GM19397 (cell line): ENCODE measurements around the gene HLCS.

Source experiments
- ATAC-seq: cut with Tn5 transposase; IDR thresholded peaks from one replicate; pipeline ENCODE4 v1.9.1; 2021; ENCODE audit warnings: mild to moderate bottlenecking, moderate library complexity; ENCODE audit not compliant: unreplicated experiment

The HLCS gene

DNA sequence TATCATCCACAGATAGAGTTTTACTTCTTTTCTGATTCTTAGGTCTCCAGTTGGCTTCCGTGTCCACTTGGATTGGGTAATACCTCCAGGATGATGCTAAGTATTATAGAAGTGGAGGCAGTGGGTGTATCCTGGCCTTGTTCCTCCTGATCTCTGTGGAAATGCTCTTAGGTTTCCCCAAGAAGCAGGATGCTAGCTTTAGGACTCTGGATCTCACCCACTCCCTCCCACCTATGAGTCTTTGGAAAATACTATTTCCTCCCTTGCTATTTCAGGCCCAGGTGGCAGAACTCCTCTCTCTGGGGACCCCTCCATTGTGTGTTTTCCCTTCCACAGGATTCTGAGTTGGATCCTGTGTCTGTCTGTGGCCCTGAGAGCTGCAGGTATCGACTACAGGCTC is 180.9 kb downstream of the HLCS start:
- ATAC-seq = no peak

GRCh38 chr21:36784947-36785346 is 181.5 kb downstream of the HLCS start:
- ATAC-seq = no peak

DNA sequence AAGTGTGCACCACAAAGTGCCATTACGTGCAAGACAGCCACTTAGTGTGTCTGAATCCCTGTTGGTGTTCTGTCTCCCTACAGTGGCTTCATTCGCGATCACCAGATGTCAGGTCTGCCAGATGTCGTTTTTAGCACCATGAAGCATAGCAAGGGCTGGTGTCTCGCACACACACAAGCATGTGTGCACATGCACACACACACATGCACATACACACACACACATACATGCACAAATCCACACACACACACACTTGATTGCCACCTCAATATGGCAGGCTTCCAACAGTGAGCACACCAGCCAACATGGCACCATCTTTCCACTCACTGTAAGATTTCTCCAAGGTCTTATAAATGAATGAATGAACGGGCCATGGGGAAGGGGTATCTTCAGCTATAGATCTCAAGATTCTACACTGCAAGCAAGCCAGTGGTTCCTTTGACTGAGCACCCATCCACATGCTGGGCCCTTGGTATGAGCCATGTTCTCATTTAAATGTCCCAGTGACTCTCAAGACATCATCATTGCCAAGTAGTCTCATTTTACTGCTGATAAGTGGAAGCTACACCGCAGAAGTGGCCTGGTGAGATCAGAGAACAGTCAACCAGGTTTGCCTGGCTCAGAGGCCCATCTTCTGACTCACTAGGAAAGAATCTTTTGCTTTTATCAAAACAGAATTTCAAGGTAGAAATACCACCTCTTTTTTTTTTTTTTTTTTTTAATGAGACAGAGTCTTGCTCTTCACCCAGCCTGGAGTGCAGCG is 182.7 kb downstream of the HLCS start:
- ATAC-seq = no peak

DNA sequence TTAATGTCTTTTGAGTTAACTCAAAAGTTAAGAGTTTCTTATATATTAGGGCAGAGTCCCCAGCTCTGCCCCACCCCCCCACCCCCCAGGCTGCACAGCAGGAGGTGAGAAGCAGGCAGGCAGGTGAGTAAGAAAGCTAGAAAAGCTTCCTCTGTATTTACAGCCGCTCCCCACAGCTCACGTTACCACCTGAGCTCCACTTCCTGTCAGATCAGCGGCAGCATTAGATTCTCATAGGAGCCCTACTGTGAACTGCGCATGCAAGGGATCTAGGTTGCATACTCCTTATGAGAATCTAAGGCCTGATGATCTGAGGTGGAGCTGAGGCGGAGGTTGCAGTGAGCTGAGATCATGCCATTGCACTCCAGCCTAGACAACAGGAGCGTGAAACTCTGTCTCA is 185.6 kb downstream of the HLCS start:
- ATAC-seq = no peak

DNA sequence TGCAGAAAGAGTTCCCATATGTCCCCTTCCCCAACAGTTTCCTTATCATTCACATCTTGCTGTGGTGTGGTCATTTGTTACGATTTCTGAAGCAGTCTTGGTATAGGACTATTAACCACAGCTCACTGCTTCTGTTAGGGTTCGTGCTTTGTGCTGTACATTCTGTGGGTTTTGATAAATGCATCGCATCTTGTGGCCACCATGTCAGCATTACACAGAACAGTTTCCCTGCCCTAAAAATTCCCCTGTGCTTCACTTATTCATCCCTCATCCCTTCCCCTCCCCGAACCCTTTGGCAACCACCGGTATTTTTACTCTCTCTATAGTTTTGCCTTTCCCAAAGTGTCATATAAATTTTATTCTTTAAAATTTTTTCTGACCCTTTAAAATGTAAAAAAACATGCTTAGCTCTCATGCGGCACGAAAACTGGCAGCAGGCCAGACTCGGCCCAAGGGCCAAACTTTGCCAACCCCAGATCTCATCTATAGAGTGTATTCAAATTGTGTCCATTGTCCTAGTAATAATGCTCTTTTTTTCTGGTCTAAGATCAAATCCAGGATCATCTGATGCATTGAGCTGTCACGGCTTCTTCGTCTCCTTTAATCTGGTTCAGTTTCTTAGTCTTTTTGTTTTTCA is 189.4 kb downstream of the HLCS start:
- no peak for ATAC-seq

- ATAC-seq = no peak
Observed at GRCh38 chr21:36773995-36774394, 192.5 kb downstream of the HLCS start.

GRCh38 chr21:36773117-36773516 is 193.4 kb downstream of the HLCS start:
- no peak for ATAC-seq

- ATAC-seq = no peak
Observed at GRCh38 chr21:36769051-36769839, 197.2 kb downstream of the HLCS start.

DNA sequence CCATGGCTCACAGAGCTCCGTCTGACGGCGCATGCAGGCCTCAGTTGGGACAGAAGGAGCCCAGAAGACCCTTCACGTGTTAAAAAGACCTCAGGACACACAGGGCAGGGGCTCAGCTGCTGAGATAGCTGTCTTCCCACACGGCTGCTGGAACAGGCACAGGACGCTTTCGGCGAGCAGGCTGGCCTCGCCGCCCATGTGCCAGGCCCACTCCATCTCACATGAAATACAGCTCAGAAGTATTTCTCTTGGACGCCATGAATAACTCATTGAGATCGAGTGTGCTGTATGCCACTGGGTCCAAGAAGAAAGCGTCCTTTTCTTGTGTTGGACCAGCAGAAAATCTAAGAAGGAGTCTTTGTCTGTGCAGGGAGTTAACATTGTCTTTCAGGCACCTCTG is 198.0 kb downstream of the HLCS start:
- ATAC-seq = no peak

GRCh38 chr21:36767096-36767495 is 199.4 kb downstream of the HLCS start:
- ATAC-seq = no peak

DNA sequence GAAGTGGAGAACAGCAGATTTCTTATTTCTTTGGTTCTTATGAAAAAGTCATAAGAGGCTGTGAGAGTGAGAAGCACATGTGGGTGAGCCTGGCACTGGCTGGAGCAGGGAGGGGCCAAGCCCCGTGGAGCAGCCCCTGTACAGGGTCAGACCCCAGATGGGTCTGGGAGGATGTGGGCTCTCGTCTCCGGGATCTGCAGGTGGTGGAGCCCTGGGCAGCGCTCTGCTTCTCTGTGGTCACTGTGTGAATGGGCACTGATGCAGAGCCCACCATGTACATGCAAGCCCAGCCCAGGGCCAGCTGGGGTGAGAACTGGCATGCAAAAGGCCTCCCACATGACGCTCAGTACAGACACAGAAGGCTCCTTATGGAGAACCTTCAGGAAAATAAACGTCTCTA is 200.0 kb downstream of the HLCS start:
- no peak for ATAC-seq

- no peak for ATAC-seq
Observed at GRCh38 chr21:36765229-36765628, 201.2 kb downstream of the HLCS start.

DNA sequence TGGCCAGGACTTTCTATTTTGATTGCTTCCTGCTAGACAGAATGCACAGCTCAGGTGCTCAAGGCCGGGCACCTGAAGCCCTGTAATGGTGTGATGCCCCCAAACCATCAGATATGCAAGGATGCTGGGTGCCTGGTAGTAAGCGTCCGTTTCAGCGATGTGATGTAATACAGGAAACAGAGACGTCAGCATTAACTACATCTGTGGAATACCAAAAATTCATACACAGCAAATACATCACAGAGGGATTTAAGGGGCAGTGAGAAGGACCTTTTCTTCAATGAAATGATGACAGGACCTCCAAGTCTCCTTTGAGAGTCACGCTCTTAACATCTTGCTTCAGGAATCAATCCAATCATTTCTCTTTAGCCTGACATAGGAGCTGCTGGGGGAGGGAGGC is 203.2 kb downstream of the HLCS start:
- no peak for ATAC-seq

DNA sequence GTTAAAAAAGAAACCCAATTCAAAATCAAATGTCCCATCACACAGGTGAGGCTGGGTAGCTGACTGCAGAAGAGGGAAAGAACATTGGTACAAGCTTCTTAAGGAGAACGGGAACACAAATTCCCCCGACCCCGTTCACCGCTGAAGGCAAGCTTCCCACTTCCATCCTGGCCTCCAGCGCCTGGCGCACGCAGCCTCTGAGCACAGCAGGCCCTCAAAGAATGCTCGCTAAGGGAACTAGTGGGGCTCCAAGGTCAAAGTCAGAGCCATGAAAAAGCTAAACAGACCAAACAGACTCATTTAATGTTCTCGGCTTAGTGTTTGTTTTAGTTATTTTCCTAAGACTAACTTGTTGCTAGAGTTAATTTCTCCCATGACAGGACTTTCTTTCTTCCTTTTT is 203.8 kb downstream of the HLCS start:
- ATAC-seq = no peak

DNA sequence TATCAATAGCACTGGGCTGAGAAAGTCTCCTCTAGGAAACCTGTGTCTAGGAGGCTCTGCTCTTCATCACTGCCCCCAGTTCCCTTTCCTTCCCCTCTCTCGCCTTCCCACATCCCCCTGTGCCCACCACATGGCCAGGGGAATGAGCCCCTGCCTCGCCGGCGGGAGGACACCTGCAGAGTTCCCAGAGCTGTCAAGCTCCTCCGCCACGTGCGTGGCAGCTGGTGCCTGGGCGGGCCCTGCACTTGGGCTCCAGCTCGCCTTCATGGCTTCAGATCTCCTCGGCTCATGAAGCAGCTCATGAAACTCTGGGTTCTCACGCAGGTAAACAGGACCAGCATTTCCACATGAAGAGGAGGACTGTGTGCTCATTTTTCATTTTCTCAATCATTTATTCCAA is 204.8 kb downstream of the HLCS start:
- no peak for ATAC-seq

DNA sequence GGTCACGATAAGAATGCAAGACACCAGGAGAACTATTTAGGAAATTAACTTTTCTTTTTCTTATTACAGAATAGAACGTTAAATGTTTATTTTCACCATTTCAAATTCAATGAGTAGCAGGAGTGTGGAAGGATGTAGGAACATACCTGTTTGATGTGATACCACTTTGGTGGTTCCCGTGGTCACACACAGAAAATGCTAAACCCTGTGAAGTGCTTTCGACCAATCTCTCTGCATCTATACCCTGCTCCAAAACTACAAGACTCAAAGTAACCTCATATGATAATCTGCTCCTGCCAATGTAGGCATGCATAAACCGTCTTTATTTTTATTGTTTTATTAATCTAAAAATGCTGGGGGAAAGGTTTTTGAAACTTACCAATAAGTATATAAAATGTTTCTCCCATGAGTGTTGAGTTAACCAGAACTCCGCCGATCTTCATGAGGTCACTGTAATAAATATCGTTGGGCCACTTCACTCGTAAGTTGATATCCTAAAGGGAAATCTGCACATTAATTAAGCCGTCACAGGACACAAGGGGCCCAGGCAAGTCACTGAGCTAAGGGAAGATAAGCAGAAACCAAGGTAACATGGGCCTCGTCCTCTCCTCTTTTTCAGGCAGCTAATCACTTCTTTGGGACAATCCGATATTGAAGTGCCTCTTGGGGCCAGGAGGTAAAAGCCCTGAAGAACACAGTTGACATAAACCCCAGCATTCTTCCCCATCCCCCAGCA is 207.0 kb downstream of the HLCS start:
- ATAC-seq = no peak

DNA sequence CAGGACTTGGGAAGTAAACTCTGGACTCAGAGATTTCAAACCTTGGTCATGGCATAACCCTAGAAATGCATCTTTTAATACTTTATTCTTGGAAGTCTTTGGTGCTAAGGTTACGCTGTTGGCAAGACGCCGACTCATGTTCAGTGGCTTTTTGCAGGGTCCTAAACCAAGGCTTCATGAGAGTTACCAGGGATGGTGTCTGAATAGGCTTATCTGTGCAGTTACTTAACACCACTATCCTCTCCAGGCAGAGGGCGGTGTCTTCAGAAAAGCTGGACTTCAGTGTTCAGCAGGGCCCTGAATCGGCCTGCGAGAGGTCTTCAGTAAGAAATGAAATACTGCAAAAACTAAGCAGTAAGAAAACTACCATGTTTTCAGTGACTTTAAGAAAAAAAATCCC is 209.3 kb downstream of the HLCS start:
- no peak for ATAC-seq

DNA sequence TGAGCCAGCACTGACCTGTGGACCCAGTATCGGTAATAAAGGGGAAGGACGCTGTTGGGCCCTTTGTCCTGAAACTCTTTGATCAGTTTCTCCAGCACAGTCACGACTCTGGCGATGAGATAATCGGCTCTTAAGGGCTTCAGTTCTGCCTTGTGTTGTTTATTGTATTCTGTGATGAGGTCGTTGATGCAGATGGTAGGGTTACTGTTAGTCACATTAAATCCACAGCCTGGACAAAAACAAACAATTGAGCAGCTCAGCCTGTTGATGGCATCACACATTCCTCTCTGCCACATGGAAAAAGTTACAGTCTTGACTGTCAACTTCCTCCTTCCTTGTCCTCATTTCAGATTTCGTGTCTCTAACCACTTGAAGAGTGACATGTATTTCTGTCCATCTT is 209.9 kb downstream of the HLCS start:
- no peak for ATAC-seq

DNA sequence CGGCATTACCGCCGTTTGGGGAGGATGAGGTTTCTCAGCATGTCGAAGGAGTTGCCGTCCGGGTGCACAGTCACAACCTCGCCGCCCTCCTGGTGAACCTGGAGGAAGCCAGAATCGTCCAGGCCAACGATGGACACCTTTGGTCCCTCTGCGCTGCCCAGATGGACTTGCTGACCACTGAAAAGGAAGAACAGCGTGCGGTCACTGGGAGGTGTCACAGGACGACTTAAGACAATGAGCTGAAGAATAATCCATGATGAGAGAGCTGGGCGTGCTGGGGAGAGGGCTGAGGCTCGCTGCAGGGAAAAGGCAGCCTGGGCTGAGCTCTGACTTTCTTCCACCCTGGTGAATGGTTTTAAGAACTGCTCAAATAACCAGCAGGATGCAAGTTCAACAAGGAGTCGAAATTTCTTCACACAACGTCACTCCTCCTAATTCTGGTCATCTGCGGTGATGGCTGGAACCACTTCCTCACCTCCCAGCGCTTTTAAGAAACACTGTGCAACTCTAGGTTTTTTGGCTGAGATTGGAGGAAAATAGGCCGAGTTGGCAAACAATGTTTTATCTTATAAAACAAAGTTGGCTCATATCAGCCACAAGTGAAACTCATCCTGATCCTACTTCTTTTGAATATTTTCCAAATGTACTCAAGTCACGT is 212.1 kb downstream of the HLCS start:
- ATAC-seq = no peak

DNA sequence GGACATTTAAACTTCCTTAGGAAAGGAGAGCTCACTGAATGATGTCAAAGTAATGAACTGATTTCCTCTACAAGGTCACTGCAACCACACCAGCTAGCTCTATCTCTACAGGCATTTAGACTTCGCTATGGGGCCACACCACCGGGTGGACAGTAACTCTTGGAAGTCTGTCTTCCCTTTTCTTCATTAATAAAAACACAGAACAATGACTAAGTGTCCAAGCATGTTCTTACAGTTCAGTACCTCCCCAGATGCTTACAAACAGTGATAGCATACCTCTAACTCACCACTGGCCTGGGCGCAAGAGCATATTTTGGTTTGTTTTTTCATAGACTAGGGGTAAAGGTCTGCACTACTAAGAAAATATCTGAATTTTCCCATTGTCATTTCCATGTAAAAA is 212.9 kb downstream of the HLCS start:
- ATAC-seq = no peak

- no peak for ATAC-seq
Observed at GRCh38 chr21:36751383-36751782, 215.1 kb downstream of the HLCS start.
